Measurements from ENCODE around the gene SLC25A4.

- TF ChIP-seq, protein P1, sequence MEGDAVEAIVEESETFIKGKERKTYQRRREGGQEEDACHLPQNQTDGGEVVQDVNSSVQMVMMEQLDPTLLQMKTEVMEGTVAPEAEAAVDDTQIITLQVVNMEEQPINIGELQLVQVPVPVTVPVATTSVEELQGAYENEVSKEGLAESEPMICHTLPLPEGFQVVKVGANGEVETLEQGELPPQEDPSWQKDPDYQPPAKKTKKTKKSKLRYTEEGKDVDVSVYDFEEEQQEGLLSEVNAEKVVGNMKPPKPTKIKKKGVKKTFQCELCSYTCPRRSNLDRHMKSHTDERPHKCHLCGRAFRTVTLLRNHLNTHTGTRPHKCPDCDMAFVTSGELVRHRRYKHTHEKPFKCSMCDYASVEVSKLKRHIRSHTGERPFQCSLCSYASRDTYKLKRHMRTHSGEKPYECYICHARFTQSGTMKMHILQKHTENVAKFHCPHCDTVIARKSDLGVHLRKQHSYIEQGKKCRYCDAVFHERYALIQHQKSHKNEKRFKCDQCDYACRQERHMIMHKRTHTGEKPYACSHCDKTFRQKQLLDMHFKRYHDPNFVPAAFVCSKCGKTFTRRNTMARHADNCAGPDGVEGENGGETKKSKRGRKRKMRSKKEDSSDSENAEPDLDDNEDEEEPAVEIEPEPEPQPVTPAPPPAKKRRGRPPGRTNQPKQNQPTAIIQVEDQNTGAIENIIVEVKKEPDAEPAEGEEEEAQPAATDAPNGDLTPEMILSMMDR (IDR thresholded peaks at IDR 0.05; ENCODE audit: low read depth, low read length, poor library complexity, severe bottlenecking) = no peak
- TF ChIP-seq EZH2phosphoT487 (IDR thresholded peaks at IDR 0.05; ENCODE audit: borderline replicate concordance, low read length) = no peak
Observed at GRCh38 chr4:185098474-185098873, 44.6 kb upstream of the SLC25A4 start.

Data from DOHH2 (cell line).